GM19324 (cell line): ENCODE data around the gene DBP.
"Not testable (repeated sequence)": the region's sequence is repeated elsewhere in the genome, so short reads cannot be mapped to it uniquely, and the experiment has no call there.

Source experiments
- ATAC-seq: cut with Tn5 transposase; IDR thresholded peaks from one replicate; pipeline ENCODE4 v1.9.1; 2021; ENCODE audit warnings: mild to moderate bottlenecking, moderate library complexity; ENCODE audit not compliant: unreplicated experiment, low FRiP score

Gene DBP

GRCh38 chr19:48636859-48637448, at the start of gene DBP:
Gene DBP, minus strand, starts transcription at chr19:48637379. Its CDS starts 385 bp downstream, at chr19:48636994.
- ATAC-seq: no peak

- ATAC-seq: not testable (repeated sequence)
These were observed 49.5 kb upstream of the DBP start for GRCh38 chr19:48686637-48687036.

- ATAC-seq: no peak
These were observed 48.9 kb upstream of the DBP start for GRCh38 chr19:48686088-48686487.

- ATAC-seq: no peak
These were observed 48.4 kb upstream of the DBP start for GRCh38 chr19:48685583-48685982.

GRCh38 chr19:48683349-48683748, 46.2 kb upstream of the DBP start:
- ATAC-seq: no peak

GRCh38 chr19:48681127-48681470, 43.9 kb upstream of the DBP start:
- ATAC-seq: no peak

- ATAC-seq: no peak
These were observed 43.4 kb upstream of the DBP start for GRCh38 chr19:48680436-48681126.

- ATAC-seq: not testable (repeated sequence)
These were observed 42.8 kb upstream of the DBP start for GRCh38 chr19:48680006-48680405.

GRCh38 chr19:48678201-48678600, 41.0 kb upstream of the DBP start:
- ATAC-seq: no peak

- ATAC-seq: no peak
These were observed 39.7 kb upstream of the DBP start for GRCh38 chr19:48676887-48677286.

- no peak for ATAC-seq
These were observed 39.3 kb upstream of the DBP start for GRCh38 chr19:48676487-48676886.

- no peak for ATAC-seq
These were observed 38.0 kb upstream of the DBP start for GRCh38 chr19:48674921-48675824.

- no peak for ATAC-seq
These were observed 37.1 kb upstream of the DBP start for GRCh38 chr19:48674216-48674809.

GRCh38 chr19:48673436-48674100, 36.4 kb upstream of the DBP start:
- ATAC-seq: no peak

GRCh38 chr19:48672994-48673393, 35.8 kb upstream of the DBP start, which contains the start of gene NTN5:
Gene NTN5, minus strand, starts transcription at chr19:48673017. Its CDS starts 2,031 bp downstream, at chr19:48670986.
- no peak for ATAC-seq

- ATAC-seq: no peak
These were observed 34.3 kb upstream of the DBP start for GRCh38 chr19:48671446-48671995.

- ATAC-seq: no peak
These were observed 33.7 kb upstream of the DBP start for GRCh38 chr19:48670699-48671445.

GRCh38 chr19:48669903-48670668, 32.9 kb upstream of the DBP start:
- no peak for ATAC-seq

GRCh38 chr19:48668761-48669160, 31.6 kb upstream of the DBP start:
- ATAC-seq: no peak
